Measurements from ENCODE around the gene PCDHGA3.

DNA sequence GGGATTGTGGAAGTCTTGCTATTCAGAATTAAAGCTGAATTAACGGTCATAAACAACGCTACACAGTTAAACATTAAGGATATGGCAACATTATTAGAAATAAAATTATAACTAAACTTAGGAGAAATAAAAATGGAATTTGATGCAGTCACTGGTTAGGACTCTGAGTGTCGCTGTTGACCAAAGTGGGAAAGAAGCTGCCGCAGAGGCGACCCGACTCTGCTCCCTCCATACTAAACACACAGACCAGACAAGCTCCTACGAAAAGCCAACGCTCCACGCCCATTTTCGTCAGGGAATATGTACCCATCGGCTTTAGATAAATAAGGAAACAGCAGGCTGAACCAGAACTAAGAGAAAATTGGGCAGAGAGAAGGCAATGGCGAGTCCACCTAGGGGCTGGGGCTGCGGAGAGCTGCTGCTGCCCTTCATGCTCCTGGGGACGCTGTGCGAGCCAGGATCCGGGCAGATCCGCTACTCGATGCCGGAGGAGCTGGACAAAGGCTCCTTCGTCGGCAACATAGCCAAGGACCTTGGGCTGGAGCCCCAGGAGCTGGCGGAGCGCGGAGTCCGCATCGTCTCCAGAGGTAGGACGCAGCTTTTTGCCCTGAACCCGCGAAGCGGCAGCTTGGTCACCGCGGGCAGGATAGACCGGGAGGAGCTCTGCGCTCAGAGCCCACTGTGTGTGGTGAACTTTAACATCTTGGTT, 20.5 kb downstream of the PCDHGA3 start, which contains the start of gene PCDHGA5:
- TF ChIP-seq, protein P1, sequence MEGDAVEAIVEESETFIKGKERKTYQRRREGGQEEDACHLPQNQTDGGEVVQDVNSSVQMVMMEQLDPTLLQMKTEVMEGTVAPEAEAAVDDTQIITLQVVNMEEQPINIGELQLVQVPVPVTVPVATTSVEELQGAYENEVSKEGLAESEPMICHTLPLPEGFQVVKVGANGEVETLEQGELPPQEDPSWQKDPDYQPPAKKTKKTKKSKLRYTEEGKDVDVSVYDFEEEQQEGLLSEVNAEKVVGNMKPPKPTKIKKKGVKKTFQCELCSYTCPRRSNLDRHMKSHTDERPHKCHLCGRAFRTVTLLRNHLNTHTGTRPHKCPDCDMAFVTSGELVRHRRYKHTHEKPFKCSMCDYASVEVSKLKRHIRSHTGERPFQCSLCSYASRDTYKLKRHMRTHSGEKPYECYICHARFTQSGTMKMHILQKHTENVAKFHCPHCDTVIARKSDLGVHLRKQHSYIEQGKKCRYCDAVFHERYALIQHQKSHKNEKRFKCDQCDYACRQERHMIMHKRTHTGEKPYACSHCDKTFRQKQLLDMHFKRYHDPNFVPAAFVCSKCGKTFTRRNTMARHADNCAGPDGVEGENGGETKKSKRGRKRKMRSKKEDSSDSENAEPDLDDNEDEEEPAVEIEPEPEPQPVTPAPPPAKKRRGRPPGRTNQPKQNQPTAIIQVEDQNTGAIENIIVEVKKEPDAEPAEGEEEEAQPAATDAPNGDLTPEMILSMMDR (IDR thresholded peaks at IDR 0.05; ENCODE audit: poor library complexity, severe bottlenecking) = no peak
- TF ChIP-seq EZH2 (IDR thresholded peaks at IDR 0.05; ENCODE audit: borderline replicate concordance, insufficient read depth, low read length, poor library complexity, severe bottlenecking) = no peak
- TF ChIP-seq EP300 (conservative IDR thresholded peaks at IDR 0.05; ENCODE audit: poor library complexity, severe bottlenecking) = no peak
- TF ChIP-seq, protein P2, sequence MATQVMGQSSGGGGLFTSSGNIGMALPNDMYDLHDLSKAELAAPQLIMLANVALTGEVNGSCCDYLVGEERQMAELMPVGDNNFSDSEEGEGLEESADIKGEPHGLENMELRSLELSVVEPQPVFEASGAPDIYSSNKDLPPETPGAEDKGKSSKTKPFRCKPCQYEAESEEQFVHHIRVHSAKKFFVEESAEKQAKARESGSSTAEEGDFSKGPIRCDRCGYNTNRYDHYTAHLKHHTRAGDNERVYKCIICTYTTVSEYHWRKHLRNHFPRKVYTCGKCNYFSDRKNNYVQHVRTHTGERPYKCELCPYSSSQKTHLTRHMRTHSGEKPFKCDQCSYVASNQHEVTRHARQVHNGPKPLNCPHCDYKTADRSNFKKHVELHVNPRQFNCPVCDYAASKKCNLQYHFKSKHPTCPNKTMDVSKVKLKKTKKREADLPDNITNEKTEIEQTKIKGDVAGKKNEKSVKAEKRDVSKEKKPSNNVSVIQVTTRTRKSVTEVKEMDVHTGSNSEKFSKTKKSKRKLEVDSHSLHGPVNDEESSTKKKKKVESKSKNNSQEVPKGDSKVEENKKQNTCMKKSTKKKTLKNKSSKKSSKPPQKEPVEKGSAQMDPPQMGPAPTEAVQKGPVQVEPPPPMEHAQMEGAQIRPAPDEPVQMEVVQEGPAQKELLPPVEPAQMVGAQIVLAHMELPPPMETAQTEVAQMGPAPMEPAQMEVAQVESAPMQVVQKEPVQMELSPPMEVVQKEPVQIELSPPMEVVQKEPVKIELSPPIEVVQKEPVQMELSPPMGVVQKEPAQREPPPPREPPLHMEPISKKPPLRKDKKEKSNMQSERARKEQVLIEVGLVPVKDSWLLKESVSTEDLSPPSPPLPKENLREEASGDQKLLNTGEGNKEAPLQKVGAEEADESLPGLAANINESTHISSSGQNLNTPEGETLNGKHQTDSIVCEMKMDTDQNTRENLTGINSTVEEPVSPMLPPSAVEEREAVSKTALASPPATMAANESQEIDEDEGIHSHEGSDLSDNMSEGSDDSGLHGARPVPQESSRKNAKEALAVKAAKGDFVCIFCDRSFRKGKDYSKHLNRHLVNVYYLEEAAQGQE (IDR thresholded peaks at IDR 0.05; ENCODE audit: borderline replicate concordance) = no peak
- TF ChIP-seq MXI1 (conservative IDR thresholded peaks at IDR 0.05; ENCODE audit: poor library complexity, severe bottlenecking) = no peak
- TF ChIP-seq TAF1 (IDR thresholded peaks at IDR 0.05; ENCODE audit: low read depth) = no peak
- no peak for TF ChIP-seq POLR2AphosphoS5 (IDR thresholded peaks at IDR 0.05)
- TF ChIP-seq RAD21 (conservative IDR thresholded peaks at IDR 0.05) = no peak
